Activated CD4-positive, alpha-beta memory T cell treated with anti-CD3 and anti-CD28 coated beads for 36 hours (primary cell): ENCODE data around the gene CENPF. TPM values are rescaled to one million over a fixed set of nuclear protein-coding genes. Genes with fewer than 3 reads are reported as not detected.

Experiments
- CTCF ChIA-PET: fragments of 350-600 bp; sonication (Branson Sonifier 250); formaldehyde crosslinking; loops from one replicate; lab custom pipeline; 2021; ENCODE audit warnings: antibody characterized with exemption, inconsistent platforms; lab: Charles Lee
- POLR2A ChIA-PET: fragments of 350-600 bp; sonication (Branson Sonifier 250); formaldehyde crosslinking; loops from one replicate; lab custom pipeline; 2021; ENCODE audit warnings: antibody characterized with exemption; lab: Charles Lee
- DNase-seq: peaks from one replicate; pipeline ENCODE4 v3.0.0-alpha.2; 2020
- H3K27ac Mint-ChIP-seq: one replicate; pipeline ENCODE4 v1.8.0; 2021; ENCODE audit warnings: mixed read lengths
- H3K27me3 Mint-ChIP-seq: one replicate; pipeline ENCODE4 v1.8.0; 2021; ENCODE audit warnings: mixed read lengths
- H3K36me3 Mint-ChIP-seq: one replicate; pipeline ENCODE4 v1.8.0; 2021; ENCODE audit warnings: mixed read lengths
- H3K4me1 Mint-ChIP-seq: one replicate; pipeline ENCODE4 v1.8.0; 2021; ENCODE audit warnings: low read depth, mixed read lengths
- H3K4me3 Mint-ChIP-seq: one replicate; pipeline ENCODE4 v1.8.0; 2021; ENCODE audit warnings: mild to moderate bottlenecking, mixed read lengths
- H3K9me3 Mint-ChIP-seq: one replicate; pipeline ENCODE4 v1.8.0; 2021; ENCODE audit warnings: mixed read lengths
- intact Hi-C: fragments of 100-400 bp; cut with micrococcal nuclease; formaldehyde crosslinking; loops from one replicate; pipeline ENCODE4 v1.15.1; 2023
- total RNA-seq, 2 experiments: library from RNA; stranded (reverse); gene quantifications; one replicate each; pipeline ENCODE4 v1.2.3, GENCODE V29; 2021

The CENPF gene
- total RNA-seq, 2 experiments from 2014 or later = 92.4 to 97.3 TPM

DNA sequence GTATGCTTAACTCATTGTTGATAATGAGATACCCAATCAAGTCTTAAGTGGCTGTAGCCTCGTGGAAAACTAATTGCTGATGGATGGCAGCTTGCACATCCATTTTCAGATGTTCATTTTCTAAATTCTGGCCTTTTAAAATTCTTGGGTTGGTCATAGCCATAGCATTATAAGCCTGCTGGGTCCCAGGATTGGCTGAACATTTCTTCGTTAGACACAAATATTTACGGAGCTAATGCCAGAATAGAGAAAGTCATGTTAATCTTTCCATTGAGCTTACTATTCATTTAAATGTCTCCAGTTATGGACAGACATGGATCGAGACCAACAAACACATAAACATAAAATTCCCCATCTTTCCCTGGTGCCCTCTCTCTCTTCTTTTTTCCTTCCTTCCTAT is 32.5 kb downstream of the CENPF start:
- H3K27me3 Mint-ChIP-seq = no peaks in the 10 kb centered on the region

GRCh38 chr1:214636436-214636835 is 33.4 kb downstream of the CENPF start:
- H3K4me3 Mint-ChIP-seq = no peak overlapping the region
- H3K27me3 Mint-ChIP-seq = no peaks in the 10 kb centered on the region
- no peak for DNase-seq
- H3K36me3 Mint-ChIP-seq = peaks cover 39% of the 10 kb centered on the region
- H3K27ac Mint-ChIP-seq = no peak overlapping the region
- intact Hi-C loops = no loop called here
- CTCF ChIA-PET = interaction anchor here (0.6 to 3.9 kb wide), 7 partner anchors 9 to 449 kb away, joined by 3 to 22 read pairs (median 4); no protein-coding TSS in a partner anchor
- peaks cover 39% of the 10 kb centered on the region for H3K4me1 Mint-ChIP-seq
- POLR2A ChIA-PET = no interaction called here
- H3K9me3 Mint-ChIP-seq = no peaks in the 10 kb centered on the region

More for the DNA sequence above, 32.5 kb downstream of the CENPF start:
- no peak for DNase-seq
- intact Hi-C loops = no loop called here
- no peaks in the 10 kb centered on the region for H3K9me3 Mint-ChIP-seq
- no peak overlapping the region for H3K27ac Mint-ChIP-seq
- H3K4me1 Mint-ChIP-seq = peaks cover 41% of the 10 kb centered on the region
- POLR2A ChIA-PET = no interaction called here
- peaks cover 44% of the 10 kb centered on the region for H3K36me3 Mint-ChIP-seq
- H3K4me3 Mint-ChIP-seq = no peak overlapping the region
- CTCF ChIA-PET = interaction anchor here (0.6 to 1.6 kb wide), 6 partner anchors 8 to 421 kb away, joined by 3 to 5 read pairs (median 4); no protein-coding TSS in a partner anchor

GRCh38 chr1:214637125-214637524 is 34.1 kb downstream of the CENPF start:
- Mint-ChIP-seq H3K36me3 (peaks cover 37% of the 10 kb centered on the region), H3K4me1 (peaks cover 33% of the 10 kb centered on the region), H3K27ac (no peak overlapping the region), H3K9me3 (no peaks in the 10 kb centered on the region), H3K27me3 (no peaks in the 10 kb centered on the region), H3K4me3 (no peak overlapping the region)
- DNase-seq = no peak
- CTCF ChIA-PET = interaction anchor here (0.6 to 3.9 kb wide), 6 partner anchors 10 to 450 kb away, joined by 3 to 22 read pairs (median 8); no protein-coding TSS in a partner anchor
- POLR2A ChIA-PET = no interaction called here
- intact Hi-C loops = no loop called here

DNA sequence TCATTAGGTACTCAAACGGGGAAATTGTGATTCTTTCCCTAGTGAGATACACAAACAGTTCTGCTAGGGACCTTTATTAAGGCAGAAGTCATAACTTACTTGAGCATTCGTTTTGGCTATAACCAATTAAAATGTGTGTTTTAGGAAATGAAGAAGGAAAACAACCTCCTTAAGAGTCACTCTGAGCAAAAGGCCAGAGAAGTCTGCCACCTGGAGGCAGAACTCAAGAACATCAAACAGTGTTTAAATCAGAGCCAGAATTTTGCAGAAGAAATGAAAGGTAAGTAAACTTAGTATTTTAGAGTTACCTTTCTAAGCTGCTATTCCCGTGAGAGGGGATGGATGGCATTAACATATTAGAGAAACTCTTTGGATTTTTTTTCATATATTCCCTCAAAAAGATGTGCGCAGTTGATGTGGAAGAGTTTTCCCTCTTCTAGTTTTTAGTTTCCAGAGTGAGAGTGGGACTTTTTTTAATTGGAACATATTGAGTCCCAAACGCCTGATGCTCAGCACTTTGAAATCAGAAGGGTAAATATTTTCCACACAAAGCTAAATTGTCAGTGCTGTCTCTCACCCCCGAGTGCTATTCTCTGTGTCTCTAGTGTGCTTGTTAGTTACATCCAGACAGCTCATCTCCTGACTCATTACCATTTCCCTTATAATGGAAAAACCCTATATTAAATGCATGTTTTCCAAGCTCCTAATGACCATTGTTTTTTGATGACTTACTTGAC is 34.9 kb downstream of the CENPF start:
- ChIA-PET CTCF (interaction anchor here (0.6 to 3.9 kb wide), 14 partner anchors 10 to 483 kb away, joined by 3 to 22 read pairs (median 3); no protein-coding TSS in a partner anchor), POLR2A (no interaction called here)
- peak overlapping the region; percentile 2 for H3K27ac Mint-ChIP-seq
- DNase-seq = peak; percentile 21
- H3K4me1 Mint-ChIP-seq = peaks cover 30% of the 10 kb centered on the region
- intact Hi-C loops = no loop called here
- H3K27me3 Mint-ChIP-seq = no peaks in the 10 kb centered on the region
- H3K36me3 Mint-ChIP-seq = peaks cover 30% of the 10 kb centered on the region
- no peaks in the 10 kb centered on the region for H3K9me3 Mint-ChIP-seq
- no peak overlapping the region for H3K4me3 Mint-ChIP-seq

DNA sequence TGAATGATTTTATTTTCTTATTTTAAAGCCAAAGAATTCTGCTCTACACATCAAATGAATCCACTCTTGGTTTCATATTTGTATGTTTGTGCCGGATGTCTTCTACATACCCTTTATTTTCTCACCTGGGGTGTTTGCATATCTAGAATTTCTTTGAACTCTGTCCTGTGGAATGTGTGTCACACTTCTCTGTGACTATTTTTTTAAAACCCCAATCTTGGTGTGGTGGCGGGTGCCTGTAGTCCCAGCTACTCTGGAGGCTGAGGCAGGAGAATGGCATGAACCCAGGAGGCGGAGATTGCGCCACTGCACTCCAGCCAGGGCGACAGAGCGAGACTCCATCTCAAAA is 35.4 kb downstream of the CENPF start:
- Mint-ChIP-seq H3K4me3 (no peak overlapping the region), H3K9me3 (no peaks in the 10 kb centered on the region), H3K27me3 (no peaks in the 10 kb centered on the region), H3K36me3 (peaks cover 26% of the 10 kb centered on the region), H3K27ac (peak overlapping the region; percentile 50), H3K4me1 (peaks cover 30% of the 10 kb centered on the region)
- CTCF ChIA-PET = interaction anchor here (0.6 to 3.9 kb wide), 14 partner anchors 9 to 483 kb away, joined by 3 to 22 read pairs (median 3); no protein-coding TSS in a partner anchor
- POLR2A ChIA-PET = no interaction called here
- intact Hi-C loops = no loop called here
- no peak for DNase-seq

DNA sequence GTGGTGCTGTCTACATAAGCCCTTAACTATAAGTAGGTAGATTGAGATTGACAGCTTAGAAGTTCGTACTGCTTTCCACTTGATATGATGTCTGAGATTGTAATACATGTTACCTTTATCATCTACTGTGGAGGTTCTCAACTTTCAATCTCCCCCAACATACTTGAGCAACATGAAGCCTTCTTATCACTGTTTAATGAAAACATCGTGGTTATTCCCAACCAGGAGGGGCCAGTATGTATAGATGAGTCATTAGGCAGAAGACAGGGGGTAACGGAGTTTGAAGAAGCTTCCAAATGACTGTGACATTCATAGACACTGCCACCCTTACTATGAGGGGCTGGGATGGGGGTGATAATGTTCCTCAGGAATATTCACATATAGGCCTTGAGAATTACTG is 36.0 kb downstream of the CENPF start:
- ChIA-PET POLR2A (no interaction called here), CTCF (interaction anchor here (0.9 to 3.9 kb wide), 7 partner anchors 12 to 377 kb away, joined by 3 to 22 read pairs (median 4); no protein-coding TSS in a partner anchor)
- Mint-ChIP-seq H3K9me3 (no peaks in the 10 kb centered on the region), H3K36me3 (peaks cover 21% of the 10 kb centered on the region), H3K27me3 (no peaks in the 10 kb centered on the region), H3K4me1 (peaks cover 27% of the 10 kb centered on the region), H3K4me3 (no peak overlapping the region), H3K27ac (no peak overlapping the region)
- no peak for DNase-seq
- intact Hi-C loops = no loop called here

DNA sequence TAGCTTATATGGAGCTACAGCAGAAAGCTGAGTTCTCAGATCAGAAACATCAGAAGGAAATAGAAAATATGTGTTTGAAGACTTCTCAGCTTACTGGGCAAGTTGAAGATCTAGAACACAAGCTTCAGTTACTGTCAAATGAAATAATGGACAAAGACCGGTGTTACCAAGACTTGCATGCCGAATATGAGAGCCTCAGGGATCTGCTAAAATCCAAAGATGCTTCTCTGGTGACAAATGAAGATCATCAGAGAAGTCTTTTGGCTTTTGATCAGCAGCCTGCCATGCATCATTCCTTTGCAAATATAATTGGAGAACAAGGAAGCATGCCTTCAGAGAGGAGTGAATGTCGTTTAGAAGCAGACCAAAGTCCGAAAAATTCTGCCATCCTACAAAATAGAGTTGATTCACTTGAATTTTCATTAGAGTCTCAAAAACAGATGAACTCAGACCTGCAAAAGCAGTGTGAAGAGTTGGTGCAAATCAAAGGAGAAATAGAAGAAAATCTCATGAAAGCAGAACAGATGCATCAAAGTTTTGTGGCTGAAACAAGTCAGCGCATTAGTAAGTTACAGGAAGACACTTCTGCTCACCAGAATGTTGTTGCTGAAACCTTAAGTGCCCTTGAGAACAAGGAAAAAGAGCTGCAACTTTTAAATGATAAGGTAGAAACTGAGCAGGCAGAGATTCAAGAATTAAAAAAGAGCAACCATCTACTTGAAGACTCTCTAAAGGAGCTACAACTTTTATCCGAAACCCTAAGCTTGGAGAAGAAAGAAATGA is 37.6 kb downstream of the CENPF start:
- H3K9me3 Mint-ChIP-seq = peaks cover 5% of the 10 kb centered on the region
- intact Hi-C loops = loop anchor here (2.0 kb wide), 1 partner anchor 38 kb away; the partner anchor contains the start of gene CENPF
- no peaks in the 10 kb centered on the region for H3K27me3 Mint-ChIP-seq
- no peak for DNase-seq
- ChIA-PET POLR2A (no interaction called here), CTCF (interaction anchor here (0.9 to 3.9 kb wide), 7 partner anchors 11 to 886 kb away, joined by 3 to 22 read pairs (median 4); no protein-coding TSS in a partner anchor)
- peaks cover 22% of the 10 kb centered on the region for H3K4me1 Mint-ChIP-seq
- no peak overlapping the region for H3K27ac Mint-ChIP-seq
- peaks cover 31% of the 10 kb centered on the region for H3K36me3 Mint-ChIP-seq
- no peak overlapping the region for H3K4me3 Mint-ChIP-seq

DNA sequence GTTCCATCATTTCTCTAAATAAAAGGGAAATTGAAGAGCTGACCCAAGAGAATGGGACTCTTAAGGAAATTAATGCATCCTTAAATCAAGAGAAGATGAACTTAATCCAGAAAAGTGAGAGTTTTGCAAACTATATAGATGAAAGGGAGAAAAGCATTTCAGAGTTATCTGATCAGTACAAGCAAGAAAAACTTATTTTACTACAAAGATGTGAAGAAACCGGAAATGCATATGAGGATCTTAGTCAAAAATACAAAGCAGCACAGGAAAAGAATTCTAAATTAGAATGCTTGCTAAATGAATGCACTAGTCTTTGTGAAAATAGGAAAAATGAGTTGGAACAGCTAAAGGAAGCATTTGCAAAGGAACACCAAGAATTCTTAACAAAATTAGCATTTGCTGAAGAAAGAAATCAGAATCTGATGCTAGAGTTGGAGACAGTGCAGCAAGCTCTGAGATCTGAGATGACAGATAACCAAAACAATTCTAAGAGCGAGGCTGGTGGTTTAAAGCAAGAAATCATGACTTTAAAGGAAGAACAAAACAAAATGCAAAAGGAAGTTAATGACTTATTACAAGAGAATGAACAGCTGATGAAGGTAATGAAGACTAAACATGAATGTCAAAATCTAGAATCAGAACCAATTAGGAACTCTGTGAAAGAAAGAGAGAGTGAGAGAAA is 38.4 kb downstream of the CENPF start:
- peaks cover 38% of the 10 kb centered on the region for H3K36me3 Mint-ChIP-seq
- DNase-seq = no peak
- POLR2A ChIA-PET = no interaction called here
- H3K4me1 Mint-ChIP-seq = peaks cover 25% of the 10 kb centered on the region
- H3K4me3 Mint-ChIP-seq = no peak overlapping the region
- no peaks in the 10 kb centered on the region for H3K27me3 Mint-ChIP-seq
- intact Hi-C loops = loop anchor here (2.0 kb wide), 1 partner anchor 39 kb away; the partner anchor contains the start of gene CENPF
- peaks cover 8% of the 10 kb centered on the region for H3K9me3 Mint-ChIP-seq
- no peak overlapping the region for H3K27ac Mint-ChIP-seq
- CTCF ChIA-PET = interaction anchor here (0.9 to 1.5 kb wide), 5 partner anchors 12 to 885 kb away, joined by 3 to 5 read pairs (median 4); no protein-coding TSS in a partner anchor

GRCh38 chr1:214643030-214643429 is 40.0 kb downstream of the CENPF start:
- no peak overlapping the region for H3K27ac Mint-ChIP-seq
- H3K9me3 Mint-ChIP-seq = peaks cover 8% of the 10 kb centered on the region
- ChIA-PET POLR2A (no interaction called here), CTCF (interaction anchor here (1.0 to 1.4 kb wide), 2 partner anchors 15 to 382 kb away, joined by 3 to 4 read pairs; no protein-coding TSS in a partner anchor)
- intact Hi-C loops = no loop called here
- DNase-seq = no peak
- H3K4me1 Mint-ChIP-seq = peaks cover 18% of the 10 kb centered on the region
- peaks cover 37% of the 10 kb centered on the region for H3K36me3 Mint-ChIP-seq
- H3K27me3 Mint-ChIP-seq = no peaks in the 10 kb centered on the region
- H3K4me3 Mint-ChIP-seq = no peak overlapping the region

DNA sequence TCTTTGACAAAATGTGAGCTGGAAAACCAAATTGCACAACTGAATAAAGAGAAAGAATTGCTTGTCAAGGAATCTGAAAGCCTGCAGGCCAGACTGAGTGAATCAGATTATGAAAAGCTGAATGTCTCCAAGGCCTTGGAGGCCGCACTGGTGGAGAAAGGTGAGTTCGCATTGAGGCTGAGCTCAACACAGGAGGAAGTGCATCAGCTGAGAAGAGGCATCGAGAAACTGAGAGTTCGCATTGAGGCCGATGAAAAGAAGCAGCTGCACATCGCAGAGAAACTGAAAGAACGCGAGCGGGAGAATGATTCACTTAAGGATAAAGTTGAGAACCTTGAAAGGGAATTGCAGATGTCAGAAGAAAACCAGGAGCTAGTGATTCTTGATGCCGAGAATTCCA is 42.7 kb downstream of the CENPF start:
- Mint-ChIP-seq H3K27ac (no peak overlapping the region), H3K4me1 (peaks cover 3% of the 10 kb centered on the region), H3K9me3 (peaks cover 8% of the 10 kb centered on the region), H3K4me3 (no peak overlapping the region), H3K27me3 (no peaks in the 10 kb centered on the region), H3K36me3 (peaks cover 40% of the 10 kb centered on the region)
- POLR2A ChIA-PET = no interaction called here
- CTCF ChIA-PET = interaction anchor here (1.7 kb wide), 1 partner anchor 18 kb away, joined by 6 read pairs; no protein-coding TSS in a partner anchor
- DNase-seq = no peak
- intact Hi-C loops = no loop called here

GRCh38 chr1:214648801-214649200 is 45.8 kb downstream of the CENPF start:
- POLR2A ChIA-PET = no interaction called here
- no peak overlapping the region for H3K27ac Mint-ChIP-seq
- intact Hi-C loops = no loop called here

More at GRCh38 chr1:214648801-214649200, 45.8 kb downstream of the CENPF start:
- Mint-ChIP-seq H3K4me3 (no peak overlapping the region), H3K27me3 (no peaks in the 10 kb centered on the region), H3K36me3 (peaks cover 59% of the 10 kb centered on the region), H3K9me3 (peaks cover 8% of the 10 kb centered on the region), H3K4me1 (peaks cover 3% of the 10 kb centered on the region)
- no peak for DNase-seq
- CTCF ChIA-PET = interaction anchor here (3.2 kb wide), 1 partner anchor 11 kb away, joined by 12 read pairs; no protein-coding TSS in a partner anchor
